Astrocyte of the cerebellum (primary cell): ENCODE measurements around the gene CPAMD8.
"Not testable (repeated sequence)": the region's sequence is repeated elsewhere in the genome, so short reads cannot be mapped to it uniquely, and the experiment has no call there.

Experiments
- DNase-seq: peaks from one replicate; pipeline ENCODE4 v3.0.0-alpha.2; 2011; ENCODE audit warnings: low read depth
- H3K4me3 ChIP-seq: 2 replicates; pipeline ENCODE4 v1.5.1; 2011; ENCODE audit warnings: mild to moderate bottlenecking, low read depth, low read length, moderate library complexity
- in situ Hi-C: cut with HindIII; loops from 2 replicates; pipeline ENCODE4 v1.10.0; 2017; ENCODE audit warnings: low sequenced_read_pairs
- TF ChIP-seq, protein P1 (sequence below): IDR thresholded peaks from 2 replicates; pipeline ENCODE4 v1.5.1; 2012; ENCODE audit warnings: low read length, low read depth, moderate library complexity, mild to moderate bottlenecking; ENCODE audit errors: missing control alignments

CPAMD8 gene

DNA sequence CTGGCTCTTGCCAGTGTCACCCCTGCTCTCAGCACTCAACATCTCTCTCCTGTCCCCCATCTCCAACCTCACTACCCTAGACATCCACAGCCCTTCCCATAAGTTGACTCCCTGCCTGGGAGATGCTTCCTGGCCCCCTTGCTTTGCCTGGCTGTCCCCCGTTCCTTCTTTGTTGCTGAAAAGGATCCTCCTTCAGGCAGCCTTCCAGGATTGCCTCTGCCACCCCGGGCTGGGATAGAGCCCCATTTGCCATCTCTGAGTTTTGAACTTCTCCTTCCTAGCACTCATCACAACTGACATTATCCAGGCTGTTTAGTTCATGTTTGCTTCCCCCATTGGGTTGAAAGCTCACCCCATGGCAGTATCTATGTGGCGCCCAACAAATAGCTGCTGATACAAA, 20.0 kb downstream of the CPAMD8 start:
- DNase-seq = no peak
- H3K4me3 ChIP-seq = no peak overlapping the region
- in situ Hi-C loops = no loop called here
- TF ChIP-seq, protein P1, sequence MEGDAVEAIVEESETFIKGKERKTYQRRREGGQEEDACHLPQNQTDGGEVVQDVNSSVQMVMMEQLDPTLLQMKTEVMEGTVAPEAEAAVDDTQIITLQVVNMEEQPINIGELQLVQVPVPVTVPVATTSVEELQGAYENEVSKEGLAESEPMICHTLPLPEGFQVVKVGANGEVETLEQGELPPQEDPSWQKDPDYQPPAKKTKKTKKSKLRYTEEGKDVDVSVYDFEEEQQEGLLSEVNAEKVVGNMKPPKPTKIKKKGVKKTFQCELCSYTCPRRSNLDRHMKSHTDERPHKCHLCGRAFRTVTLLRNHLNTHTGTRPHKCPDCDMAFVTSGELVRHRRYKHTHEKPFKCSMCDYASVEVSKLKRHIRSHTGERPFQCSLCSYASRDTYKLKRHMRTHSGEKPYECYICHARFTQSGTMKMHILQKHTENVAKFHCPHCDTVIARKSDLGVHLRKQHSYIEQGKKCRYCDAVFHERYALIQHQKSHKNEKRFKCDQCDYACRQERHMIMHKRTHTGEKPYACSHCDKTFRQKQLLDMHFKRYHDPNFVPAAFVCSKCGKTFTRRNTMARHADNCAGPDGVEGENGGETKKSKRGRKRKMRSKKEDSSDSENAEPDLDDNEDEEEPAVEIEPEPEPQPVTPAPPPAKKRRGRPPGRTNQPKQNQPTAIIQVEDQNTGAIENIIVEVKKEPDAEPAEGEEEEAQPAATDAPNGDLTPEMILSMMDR = no peak

- DNase-seq = no peak
- no peak overlapping the region for H3K4me3 ChIP-seq
- TF ChIP-seq, protein P1 = no peak
- in situ Hi-C loops = no loop called here
Observed at GRCh38 chr19:17005000-17005399, 21.6 kb downstream of the CPAMD8 start.

GRCh38 chr19:17004386-17004785, 22.2 kb downstream of the CPAMD8 start:
- in situ Hi-C loops = no loop called here
- TF ChIP-seq, protein P1 = no peak
- no peak for DNase-seq
- no peak overlapping the region for H3K4me3 ChIP-seq

GRCh38 chr19:17002455-17002854, 24.2 kb downstream of the CPAMD8 start:
- TF ChIP-seq, protein P1 = no peak
- in situ Hi-C loops = no loop called here
- H3K4me3 ChIP-seq = no peak overlapping the region
- DNase-seq = no peak

DNA sequence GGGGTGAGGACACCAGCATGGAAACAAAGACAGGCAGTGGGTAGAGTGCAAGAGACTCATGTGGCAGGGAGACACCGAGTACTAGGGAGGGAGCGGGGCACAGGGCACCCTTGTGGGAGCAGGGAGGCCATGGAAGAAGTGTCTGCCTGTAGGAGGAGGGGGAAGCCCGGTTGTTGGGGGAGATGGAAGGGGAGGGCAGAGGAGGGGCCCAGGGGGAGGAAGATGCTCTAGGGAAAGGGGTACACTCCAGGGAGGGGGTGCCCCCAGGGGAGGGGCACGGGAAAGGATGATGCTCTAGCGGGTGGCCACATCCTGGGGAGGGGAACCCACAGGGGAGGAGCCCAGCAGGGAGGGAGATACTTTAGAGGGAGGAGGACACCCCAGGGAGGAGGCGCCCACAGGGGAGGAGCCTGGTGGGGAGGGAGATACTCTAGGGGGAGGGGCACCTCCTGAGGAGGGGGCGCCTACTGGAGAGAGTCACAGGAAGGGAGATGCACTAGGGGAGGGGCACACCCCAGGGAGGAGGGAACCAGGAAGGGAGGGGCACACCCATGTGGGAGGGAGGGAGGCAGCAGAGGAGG, 24.9 kb downstream of the CPAMD8 start:
- in situ Hi-C loops = no loop called here
- no peak overlapping the region for H3K4me3 ChIP-seq
- DNase-seq = no peak
- TF ChIP-seq, protein P1 = no peak

DNA sequence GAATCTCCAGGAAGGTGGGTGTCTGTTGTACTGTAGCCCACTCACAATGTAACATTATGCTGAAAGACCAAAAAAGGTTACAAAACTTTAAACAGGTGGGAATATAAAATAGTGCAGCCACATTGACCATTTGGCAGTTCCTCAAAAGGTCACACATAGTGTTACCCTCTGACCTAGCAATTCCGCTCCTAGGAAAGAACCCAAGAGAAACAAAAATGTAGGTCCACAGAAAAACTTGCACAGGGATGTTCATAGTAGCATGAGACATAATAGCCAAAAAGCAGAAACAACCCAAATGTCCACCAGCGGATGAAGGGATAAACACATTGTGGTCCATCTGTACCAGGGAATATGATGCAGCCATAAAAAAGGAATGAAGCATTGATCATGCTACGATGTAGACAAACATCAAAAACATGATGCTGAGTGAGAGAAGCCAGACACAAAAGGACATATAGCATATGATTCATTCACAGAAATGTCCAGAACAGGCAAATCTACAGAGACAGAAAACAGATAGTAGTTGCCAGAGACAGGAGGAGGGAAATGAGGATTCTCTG, 27.9 kb downstream of the CPAMD8 start:
- no peak overlapping the region for H3K4me3 ChIP-seq
- in situ Hi-C loops = no loop called here
- DNase-seq = no peak
- TF ChIP-seq, protein P1 = no peak

DNA sequence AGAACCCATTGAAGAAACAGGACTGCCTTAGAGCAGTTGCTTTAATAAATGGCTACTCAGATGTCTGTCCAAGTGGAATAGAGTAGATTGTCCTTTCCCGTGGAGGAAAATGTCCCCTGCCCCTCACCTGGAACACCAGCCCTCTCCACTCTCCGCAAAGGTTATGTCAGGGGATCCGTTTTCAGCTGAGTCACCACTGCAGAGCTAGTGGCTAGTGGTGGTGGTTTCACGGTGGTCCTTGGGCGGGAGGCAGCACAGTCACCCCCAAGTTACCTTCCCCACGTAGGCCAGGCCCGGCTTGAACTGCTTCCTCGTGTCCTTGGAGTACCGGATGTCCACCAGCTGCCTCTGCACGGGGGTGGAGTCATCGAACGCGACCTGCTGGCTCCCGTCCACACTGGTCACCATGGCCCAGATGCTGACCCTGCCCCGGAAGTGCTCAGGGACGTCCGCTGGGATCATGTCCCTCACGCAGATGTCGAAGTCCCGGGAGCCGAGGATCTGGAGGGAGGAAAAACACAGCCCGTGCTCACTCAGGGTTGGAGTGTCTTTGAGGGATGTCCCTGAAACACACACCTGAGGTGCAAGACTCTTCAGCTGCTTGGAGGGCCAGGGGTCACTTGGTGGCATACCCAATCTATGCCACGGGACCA, 29.6 kb downstream of the CPAMD8 start:
- DNase-seq, in situ Hi-C loops, H3K4me3 ChIP-seq: not testable (repeated sequence)
